HG02588 (cell line): Measurements from ENCODE around the gene RNF212.
"Not testable (repeated sequence)": the region's sequence is repeated elsewhere in the genome, so short reads cannot be mapped to it uniquely, and the experiment has no call there.

Experiments used
- ATAC-seq: cut with Tn5 transposase; IDR thresholded peaks from one replicate; pipeline ENCODE4 v1.9.1; 2021; ENCODE audit warnings: mild to moderate bottlenecking, moderate library complexity; ENCODE audit not compliant: unreplicated experiment

The RNF212 gene

DNA sequence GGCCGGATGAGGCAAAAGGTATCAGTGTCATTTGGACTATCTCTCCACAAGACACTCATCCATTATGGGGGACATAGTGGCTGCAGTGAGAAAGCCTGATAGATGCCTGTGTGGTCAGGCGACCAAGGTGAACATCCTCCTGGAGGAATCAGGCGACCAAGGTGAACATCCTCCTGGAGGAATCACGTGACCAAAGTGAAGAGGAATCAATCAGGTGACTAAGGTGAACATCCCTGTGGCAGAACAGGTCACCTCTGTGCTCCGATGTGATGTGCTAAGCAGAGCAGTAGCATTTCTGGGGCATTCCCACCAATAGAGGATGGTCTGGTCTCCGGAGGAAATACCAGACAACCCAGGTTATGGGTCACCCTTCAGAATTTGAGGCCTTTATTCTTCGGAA, 44.0 kb downstream of the RNF212 start:
- ATAC-seq = no peak

DNA sequence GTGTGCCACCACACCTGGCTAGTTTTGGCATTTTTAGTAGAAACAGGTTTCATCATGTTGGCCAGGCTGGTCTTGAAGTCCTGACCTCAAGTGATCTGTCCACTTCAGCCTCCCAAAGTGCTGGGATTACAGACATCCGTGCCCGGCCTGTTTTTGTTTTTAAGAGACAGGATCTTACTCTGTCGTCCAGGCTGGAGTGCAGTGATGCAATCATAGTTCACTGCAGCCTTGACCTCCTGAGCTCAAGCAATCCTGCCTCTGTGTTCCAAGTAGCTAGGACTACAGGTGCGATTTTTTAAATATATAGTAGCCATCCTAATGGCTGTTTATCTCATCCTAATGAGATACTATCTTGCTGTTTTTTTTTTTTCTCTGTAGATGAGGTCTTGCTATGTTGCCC, 47.6 kb downstream of the RNF212 start:
- no peak for ATAC-seq

DNA sequence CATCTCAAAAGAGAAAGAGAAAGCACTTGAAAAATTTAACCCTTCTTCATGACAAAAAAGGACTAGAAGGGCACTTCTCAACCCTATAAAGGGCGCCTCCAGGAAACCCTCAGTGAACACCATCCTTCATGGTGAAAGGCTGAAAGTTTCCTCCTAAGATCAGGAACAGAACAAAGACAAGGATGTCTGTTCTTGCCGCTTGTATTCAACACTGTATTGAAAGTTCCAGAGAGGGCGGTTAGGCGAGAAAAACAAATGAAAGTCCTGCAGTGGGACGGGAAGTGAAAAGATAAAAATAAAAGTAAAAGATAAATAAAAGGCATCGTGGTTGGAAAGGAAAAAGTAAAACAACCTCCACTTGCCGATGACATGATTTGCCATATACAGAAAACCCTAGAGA, 50.9 kb downstream of the RNF212 start:
- no peak for ATAC-seq

DNA sequence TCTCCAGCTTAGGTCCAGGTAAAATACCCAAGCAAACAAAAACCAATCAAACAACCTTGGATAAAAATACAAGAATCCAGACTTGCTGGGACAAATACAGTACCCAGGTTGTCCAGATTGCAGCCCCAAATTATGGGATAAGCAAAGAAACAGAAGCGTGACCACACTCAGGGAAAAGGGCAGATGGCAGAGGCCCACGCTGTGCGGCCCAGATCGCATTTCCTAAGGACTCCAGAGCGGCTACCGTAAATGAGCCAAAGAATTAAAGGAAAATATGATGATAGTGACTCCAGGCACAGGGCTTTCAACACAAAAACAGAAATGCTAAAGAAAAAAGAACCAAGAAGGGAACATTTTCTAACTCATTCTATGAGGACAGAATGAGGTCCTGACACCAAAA, 51.6 kb downstream of the RNF212 start:
- ATAC-seq = no peak

DNA sequence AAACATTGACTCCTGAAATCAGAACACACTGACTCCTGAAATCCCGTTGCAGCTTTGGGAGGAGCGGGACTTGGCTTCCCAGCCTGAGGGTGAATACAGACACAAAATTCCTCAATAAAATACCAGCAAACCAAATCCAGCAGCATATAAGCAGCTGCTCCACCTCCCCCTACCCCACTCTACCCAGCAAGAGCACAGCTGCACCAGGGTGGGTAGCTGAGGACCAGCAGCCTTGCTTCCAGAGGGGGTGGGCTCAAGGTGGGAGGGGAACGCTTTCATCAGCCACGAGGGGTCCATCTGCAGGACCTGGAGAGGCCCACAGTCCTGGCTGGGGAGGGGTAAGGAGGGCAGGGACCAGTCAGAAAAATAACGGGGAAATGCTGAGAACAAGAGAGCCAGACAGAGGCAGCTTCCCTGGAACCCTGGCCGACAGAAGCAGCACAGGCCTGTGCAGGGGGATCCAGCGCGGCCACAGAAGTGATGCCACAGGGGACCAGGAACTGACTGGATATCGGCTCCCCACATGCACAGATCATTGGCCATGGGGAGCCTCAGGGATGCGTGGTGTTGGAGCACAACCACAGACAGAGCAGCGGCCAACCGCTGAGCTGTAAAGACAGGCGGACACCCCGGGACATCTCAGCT, 52.2 kb downstream of the RNF212 start:
- ATAC-seq = no peak

DNA sequence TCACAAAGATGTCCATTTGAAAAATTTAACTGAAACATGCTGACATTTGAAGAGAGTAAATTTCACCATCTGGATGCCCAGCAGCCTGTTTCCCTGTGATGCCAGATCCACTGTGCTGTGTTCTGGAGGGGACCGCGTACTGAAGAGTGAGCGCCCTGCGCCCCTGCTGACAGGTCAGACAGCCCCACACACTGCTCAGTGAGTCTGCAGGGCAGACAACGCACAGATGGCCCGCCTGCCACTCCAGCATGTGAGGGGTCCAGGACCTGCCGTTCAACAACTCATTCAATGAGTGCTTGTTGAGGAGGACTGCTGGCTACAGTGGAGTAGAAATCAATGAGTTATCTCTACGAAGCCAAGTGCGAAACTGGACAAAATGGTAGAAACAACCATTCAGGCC, 52.7 kb downstream of the RNF212 start:
- no peak for ATAC-seq

DNA sequence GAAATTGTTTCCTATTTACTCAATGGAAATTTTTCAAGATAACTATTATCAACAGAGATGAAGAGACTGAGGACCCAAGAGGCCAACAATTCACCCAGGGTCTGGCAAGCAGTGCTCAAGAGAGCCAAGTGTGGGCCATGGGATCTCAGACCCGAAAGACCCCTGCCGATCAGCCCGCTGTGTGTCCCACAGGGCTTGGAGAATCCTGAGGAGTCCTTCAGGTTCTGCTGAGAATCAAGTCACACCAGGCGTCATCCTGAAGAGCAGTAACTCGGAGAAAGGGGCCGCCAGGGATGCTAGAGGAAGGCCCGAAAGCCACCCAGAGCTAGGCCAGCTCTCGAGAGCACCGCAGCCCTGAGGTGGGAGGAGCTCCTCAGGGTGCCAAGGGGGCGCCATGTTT, 53.2 kb downstream of the RNF212 start:
- ATAC-seq = no peak

DNA sequence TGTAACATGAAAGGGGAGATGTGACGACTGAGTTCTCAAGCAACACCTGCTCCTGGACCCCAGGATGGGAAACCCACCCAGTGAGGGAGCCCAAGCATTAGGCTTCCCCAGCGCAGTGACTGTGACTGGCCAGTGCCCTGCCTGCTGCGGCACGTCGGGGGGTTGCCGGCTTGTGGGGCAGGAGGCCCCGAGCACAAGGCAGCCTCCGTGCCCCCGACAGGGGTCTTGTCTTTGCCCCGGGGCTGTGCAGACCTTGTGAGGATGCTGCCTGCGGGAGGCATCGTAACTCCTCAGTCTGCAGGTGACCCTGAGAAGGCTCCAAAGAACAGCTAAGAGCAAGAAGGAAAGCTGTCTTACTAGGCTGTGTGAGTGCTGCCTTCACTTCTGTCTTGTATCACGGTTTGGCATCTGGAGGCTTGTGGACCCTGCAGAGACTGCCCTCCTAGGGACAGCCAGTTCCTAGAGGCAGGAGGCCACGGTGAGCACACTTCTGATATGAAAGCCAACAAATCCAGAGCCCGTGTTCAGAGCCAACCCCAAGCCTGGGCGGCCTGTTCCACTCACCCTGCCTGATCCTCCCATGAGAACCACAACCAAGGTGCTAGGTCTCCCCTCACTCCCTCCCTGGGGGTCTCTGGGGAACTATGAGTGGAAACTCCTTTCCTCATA, 54.2 kb downstream of the RNF212 start:
- no peak for ATAC-seq

DNA sequence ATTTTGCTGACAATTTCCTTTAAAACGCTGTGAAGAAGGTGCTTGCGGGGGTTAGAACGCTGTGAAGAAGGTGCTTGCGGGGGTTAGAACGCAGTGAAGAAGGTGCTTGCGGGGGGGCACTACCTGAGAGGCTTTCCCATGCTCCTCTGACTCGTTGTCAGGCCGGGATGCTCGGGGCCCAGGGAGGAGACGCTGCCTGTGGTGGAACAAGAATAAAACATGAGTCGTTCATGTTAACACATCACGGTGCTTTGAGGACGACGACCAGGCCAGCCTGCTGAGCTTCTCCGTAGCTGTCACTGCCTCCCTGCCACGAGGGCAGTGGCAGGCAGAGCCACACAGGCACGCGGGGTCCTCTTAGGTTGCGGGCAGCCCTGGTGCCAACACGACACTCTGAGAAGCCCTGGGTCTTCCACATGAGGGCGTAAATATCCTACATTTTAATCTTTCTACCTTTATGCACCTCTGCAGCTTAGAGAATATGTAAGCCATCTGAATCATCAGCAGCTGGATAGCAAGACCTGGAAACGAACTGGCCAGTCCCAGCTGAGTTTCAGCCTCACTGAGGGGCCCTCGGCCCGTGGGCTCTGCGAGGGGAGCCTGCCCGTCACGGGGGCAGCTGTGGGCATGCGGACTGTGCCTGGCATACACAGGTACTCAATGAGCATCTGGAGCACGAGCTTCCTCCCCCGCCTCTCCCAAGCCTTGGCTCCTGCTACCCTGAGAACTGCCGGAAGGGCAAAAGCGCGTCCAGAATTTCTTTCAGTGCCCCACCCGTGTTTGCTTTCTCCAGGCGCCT, 55.0 kb downstream of the RNF212 start:
- no peak for ATAC-seq

DNA sequence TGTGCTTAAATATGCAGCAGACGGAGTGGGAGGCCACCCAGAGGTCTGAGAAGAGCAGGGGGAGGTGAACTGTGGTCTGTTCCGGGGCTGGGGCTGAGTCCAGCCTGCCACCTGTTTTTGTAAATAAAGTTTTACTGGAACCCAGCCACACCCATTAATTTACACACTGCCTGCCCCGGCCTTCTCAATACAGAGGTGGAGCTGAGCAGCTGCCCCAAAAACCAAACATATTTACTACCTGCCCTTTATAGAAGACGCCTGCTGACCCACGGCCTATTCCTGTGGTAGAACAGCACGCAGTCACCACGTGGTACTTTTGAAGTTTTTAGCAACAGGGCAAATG, 56.0 kb downstream of the RNF212 start:
- ATAC-seq = no peak

DNA sequence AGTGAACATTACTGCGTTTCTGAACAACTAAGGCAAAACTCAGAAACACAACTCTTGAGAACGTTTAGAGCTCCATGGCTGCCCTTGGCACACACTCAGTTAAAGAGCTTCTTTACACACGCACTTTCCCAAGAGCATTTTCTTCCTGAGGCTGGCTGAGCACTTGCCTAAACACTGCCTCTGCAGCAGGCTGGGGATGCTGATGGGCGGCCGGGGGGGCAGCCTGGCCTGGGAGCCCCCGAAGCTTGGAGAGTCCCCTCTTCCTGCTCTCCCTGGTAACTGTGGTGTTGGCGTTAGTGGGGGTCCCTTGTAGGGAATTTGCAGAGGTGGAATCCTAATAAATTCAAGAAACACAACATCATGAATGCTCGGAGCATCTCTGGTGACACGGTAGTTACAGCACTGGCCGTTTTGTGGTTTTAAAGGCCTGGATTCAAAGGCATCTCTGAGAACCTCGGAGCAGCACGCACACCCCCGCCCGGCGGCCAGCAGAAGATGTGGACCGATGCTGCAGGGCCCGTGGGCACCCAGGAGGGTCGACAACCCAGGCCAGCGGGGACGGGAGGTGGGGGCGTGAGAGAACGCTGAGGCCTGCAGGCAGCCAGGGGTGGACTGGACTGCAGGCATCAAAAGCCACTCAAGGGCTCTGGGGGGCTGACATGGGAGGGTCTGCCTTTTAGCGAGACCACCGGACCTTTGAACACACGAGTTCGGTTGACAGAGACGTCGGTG, 56.5 kb downstream of the RNF212 start:
- no peak for ATAC-seq

DNA sequence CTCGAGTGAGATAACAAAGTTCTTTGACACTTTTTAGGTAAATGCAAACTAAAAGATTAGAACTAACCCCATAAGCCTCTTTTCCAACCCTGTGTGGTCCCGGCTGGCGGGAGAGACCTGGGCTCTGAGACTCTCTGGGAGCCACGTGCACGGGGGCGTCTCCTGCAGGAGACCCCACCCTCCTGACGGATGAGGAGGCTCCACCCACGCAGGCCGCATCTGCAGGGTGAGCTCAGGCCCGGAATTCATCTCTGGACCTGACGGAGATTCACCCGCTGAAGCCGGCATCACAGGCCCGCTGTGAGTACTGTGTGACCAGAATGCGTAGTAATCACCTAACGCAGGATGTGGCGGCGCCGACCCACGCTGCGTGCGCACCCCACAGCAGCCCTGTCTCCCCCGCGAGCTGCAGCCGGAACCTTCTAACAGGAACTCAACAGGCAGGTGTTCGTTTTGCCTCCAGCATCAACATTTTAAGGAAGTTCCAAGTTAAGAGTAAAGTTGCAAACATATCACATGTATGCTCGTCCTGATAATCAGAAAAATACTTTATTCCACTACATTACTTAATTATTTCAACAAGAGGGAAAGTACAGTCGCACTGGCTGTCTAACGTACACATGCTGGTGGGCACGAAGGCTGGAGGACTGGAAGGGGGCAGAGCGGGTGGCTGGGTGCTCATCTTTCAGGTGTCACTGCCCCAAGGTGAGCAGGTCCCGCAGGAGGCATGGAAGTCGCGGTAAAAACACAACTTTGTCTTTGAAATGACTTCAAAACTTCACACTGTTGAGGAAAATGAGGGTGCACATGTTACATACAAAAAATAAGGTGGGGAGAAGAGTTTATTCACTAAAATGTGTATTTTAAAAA, 57.4 kb downstream of the RNF212 start:
- ATAC-seq = peak; percentile 59

DNA sequence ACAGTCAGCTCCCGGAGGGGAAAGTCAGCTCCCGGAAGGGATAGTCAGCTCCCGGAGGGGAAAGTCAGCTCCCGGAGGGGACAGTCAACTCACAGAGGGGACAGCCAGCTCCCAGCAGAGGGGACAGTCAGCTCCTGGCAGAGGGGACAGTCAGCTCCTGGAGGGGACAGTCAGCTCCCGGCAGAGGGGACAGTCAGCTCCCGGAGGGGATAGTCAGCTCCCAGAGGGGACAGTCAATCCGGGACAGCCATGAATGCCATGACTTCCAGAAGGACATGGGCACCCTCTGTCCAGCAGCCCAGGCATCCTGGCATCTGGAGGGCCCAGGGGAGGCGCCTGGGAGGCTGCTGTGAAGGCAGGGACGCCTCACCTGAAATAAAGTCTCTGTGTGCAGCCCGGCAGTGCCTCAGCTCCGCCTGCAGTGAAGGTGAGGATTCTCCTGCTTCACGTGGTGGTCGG, 58.1 kb downstream of the RNF212 start:
- ATAC-seq = not testable (repeated sequence)

DNA sequence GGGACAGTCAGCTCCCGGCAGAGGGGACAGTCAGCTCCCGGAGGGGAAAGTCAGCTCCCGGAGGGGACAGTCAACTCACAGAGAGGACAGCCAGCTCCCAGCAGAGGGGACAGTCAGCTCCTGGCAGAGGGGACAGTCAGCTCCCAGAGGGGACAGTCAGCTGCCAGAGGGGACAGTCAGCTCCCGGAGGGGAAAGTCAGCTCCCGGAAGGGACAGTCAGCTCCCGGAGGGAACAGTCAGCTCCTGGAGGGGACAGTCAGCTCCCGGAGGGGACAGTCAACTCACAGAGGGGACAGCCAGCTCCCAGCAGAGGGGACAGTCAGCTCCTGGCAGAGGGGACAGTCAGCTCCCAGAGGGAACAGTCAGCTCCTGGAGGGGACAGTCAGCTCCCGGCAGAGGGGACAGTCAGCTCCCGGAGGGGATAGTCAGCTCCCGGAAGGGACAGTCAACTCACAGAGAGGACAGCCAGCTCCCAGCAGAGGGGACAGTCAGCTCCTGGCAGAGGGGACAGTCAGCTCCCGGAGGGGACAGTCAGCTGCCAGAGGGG, 58.6 kb downstream of the RNF212 start:
- not testable (repeated sequence) for ATAC-seq

DNA sequence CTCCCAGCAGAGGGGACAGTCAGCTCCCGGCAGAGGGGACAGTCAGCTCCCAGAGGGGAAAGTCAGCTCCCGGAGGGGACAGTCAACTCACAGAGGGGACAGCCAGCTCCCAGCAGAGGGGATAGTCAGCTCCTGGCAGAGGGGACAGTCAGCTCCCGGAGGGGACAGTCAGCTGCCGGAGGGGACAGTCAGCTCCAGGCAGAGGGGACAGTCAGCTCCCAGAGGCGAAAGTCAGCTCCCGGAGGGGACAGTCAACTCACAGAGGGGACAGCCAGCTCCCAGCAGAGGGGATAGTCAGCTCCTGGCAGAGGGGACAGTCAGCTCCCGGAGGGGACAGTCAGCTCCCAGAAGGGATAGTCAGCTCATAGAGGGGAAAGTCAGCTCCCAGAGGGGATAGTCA, 59.5 kb downstream of the RNF212 start:
- ATAC-seq = not testable (repeated sequence)

DNA sequence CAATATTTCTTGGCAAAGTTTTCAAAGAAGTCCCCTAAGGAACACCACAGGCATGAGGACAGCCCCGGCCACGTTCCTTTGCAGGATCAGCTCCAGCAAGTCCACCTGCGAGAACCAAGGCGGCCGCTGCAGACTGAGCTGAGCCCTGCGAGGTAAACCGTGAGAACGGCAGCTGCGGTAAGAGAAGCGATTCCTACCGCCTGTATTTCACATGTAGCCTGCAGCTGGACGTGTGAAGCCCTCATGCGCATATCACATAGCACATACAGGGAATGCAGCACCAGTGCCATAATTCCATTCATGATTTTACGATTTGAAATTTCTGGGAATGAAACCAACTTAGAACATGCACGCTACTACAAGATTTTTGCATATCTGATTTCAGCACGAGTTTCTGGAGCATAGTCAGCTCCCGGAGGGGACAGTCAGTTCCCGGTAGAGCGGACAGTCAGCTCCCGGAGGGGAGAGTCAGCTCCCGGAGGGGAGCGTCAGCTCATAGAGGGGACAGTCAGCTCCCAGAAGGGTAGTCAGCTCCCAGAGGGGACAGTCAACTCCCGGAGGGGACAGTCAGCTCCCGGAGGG, 60.2 kb downstream of the RNF212 start:
- no peak for ATAC-seq

DNA sequence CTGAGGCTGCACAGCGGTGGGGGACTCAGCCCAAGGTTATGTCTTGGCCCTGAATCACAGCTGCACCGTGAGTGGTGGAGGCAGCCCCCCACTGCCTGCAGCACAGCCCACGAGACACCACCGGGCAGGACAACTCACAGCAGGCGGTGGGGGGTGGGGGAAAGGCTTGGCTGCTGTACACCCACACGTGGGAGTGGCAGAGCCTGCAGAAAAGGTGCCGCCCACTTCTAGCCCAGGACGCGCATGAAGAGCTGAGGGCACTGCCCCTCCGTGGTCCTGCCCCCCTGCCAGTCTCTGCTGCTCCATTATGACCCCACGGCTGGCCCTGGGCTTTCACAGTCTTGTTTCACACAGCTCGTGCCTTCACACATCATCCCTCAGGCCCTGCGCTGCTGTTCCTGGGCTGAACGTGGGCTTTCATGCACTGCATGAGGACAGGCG, 61.1 kb downstream of the RNF212 start:
- no peak for ATAC-seq

DNA sequence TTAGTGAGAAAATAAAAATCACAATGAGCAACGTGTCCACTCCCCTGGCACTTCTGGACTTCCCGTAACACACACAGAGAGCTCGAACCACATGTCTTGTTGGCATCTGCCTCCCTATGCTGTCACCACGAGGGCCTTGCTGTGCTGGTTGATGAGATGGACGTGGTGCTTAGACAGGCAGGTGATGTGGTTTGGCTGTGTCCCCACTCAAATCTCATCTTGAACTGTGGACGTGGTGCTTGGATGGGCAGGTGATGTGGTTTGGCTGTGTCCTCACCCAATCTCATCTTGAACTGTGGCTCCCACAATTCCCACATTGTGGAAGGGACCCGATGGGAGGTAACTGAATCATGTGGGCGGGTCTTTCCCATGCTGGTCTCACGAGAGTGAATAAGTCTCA, 61.9 kb downstream of the RNF212 start:
- no peak for ATAC-seq

DNA sequence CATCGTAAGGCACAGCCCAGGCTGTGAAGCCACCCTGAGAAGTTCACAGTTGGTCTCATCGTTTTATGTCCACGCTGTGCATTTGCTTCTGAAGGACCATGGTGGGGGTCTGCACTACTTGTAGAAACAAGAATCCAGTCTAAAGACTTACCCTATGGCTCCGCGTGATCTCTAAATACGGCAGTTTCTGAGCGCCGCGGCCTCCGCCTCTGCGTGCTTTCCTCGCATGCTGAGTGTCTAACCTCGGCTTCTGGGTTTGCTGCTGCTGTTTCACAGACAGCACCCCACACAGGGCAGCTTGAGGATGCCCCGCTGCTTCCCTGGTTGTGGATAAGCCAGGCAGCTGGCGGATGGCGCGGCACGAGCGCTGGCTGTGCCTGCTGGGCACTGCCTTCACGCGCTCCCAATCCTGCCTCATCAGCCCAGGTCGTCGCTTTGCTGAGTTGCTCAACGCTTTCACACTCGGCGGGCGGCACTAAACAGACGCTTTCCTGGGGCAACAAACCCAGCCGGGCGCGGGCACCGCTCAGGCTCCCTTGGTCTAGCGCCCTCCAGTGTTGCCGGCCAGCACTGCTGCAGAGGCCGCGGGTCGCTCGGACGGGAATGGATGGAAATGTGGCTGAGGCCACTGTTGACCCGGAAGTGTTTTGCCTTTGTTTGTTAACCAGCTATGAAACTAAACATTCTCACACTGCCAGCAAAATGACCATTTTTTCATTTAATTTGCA, 62.7 kb downstream of the RNF212 start:
- no peak for ATAC-seq
